GM19239 (cell line): ENCODE data around the gene TARS3.
"Not testable (repeated sequence)": the region's sequence is repeated elsewhere in the genome, so short reads cannot be mapped to it uniquely, and the experiment has no call there.

ENCODE experiments used
- DNase-seq: peaks from one replicate; pipeline ENCODE4 v3.0.0; 2011; ENCODE audit warnings: low spot score; ENCODE audit not compliant: insufficient read length
- FAIRE-seq: peaks from 2 replicates; lab custom pipeline; 2011; peaks lifted over from hg19 to GRCh38; lab: Jason Lieb, UNC

TARS3 gene

GRCh38 chr15:101657968-101658784 is 66.1 kb downstream of the TARS3 start:
- no peak for DNase-seq
- FAIRE-seq: no peak

GRCh38 chr15:101657171-101657570 is 67.1 kb downstream of the TARS3 start:
- no peak for FAIRE-seq
- no peak for DNase-seq

GRCh38 chr15:101654624-101655337 is 69.5 kb downstream of the TARS3 start:
- not testable (repeated sequence) for FAIRE-seq

GRCh38 chr15:101654171-101654570 is 70.1 kb downstream of the TARS3 start:
- DNase-seq (no peak), FAIRE-seq (no peak)

More at GRCh38 chr15:101654624-101655337, 69.5 kb downstream of the TARS3 start:
- not testable (repeated sequence) for DNase-seq

- DNase-seq (no peak), FAIRE-seq (no peak)
Observed at GRCh38 chr15:101652786-101653430, 71.4 kb downstream of the TARS3 start.

GRCh38 chr15:101652098-101652785 is 72.0 kb downstream of the TARS3 start, which contains the start of gene TM2D3:
TM2D3 (minus strand) TSS chr15:101652381; CDS start chr15:101652361, 20 bp downstream.
- DNase-seq (peak; percentile 85), FAIRE-seq (peak; percentile 82)

GRCh38 chr15:101651554-101652097 is 72.6 kb downstream of the TARS3 start:
- DNase-seq (no peak), FAIRE-seq (peak; percentile 55)

GRCh38 chr15:101650145-101650544 is 74.1 kb downstream of the TARS3 start:
- FAIRE-seq: no peak
- DNase-seq: no peak

GRCh38 chr15:101648356-101648755 is 75.9 kb downstream of the TARS3 start:
- DNase-seq: no peak
- no peak for FAIRE-seq

- no peak for FAIRE-seq
- no peak for DNase-seq
Observed at GRCh38 chr15:101647251-101647650, 77.0 kb downstream of the TARS3 start.

- DNase-seq (no peak), FAIRE-seq (no peak)
Observed at GRCh38 chr15:101646672-101647071, 77.6 kb downstream of the TARS3 start.

GRCh38 chr15:101642361-101642760 is 81.9 kb downstream of the TARS3 start:
- FAIRE-seq (no peak), DNase-seq (no peak)

GRCh38 chr15:101641894-101642293 is 82.4 kb downstream of the TARS3 start:
- DNase-seq: no peak
- no peak for FAIRE-seq

- DNase-seq (no peak), FAIRE-seq (peak; percentile 96)
Observed at GRCh38 chr15:101641129-101641764, 83.0 kb downstream of the TARS3 start.

- DNase-seq (no peak), FAIRE-seq (no peak)
Observed at GRCh38 chr15:101639667-101640066, 84.6 kb downstream of the TARS3 start.

GRCh38 chr15:101637919-101638318 is 86.4 kb downstream of the TARS3 start:
- no peak for DNase-seq

GRCh38 chr15:101637516-101637915 is 86.8 kb downstream of the TARS3 start:
- FAIRE-seq (no peak), DNase-seq (no peak)

More at GRCh38 chr15:101637919-101638318, 86.4 kb downstream of the TARS3 start:
- FAIRE-seq: no peak

- FAIRE-seq (no peak), DNase-seq (no peak)
Observed at GRCh38 chr15:101637038-101637437, 87.2 kb downstream of the TARS3 start.

- DNase-seq: no peak
- no peak for FAIRE-seq
Observed at GRCh38 chr15:101635944-101636727, 88.1 kb downstream of the TARS3 start.
